Stomach (tissue), 4 donors: ENCODE measurements around the gene FBRSL1.

Source experiments
- EP300 ChIP-seq: sonication (generic); formaldehyde crosslinking; IDR thresholded peaks from one replicate; pipeline ENCODE4 v1.6.1; 2017; ENCODE audit warnings: antibody characterized with exemption
- POLR2A ChIP-seq, 4 donors: fragments of 450-650 bp; IDR thresholded peaks; one replicate each; pipeline ENCODE4 v1.6.1; 2016; ENCODE audit warnings: antibody characterized with exemption in 4 of 4, control low read depth in 2 of 4, mild to moderate bottlenecking in 1 of 4, moderate library complexity in 1 of 4
- POLR2AphosphoS5 ChIP-seq, 3 donors: sonication (generic); formaldehyde crosslinking; IDR thresholded peaks; one replicate each; pipeline ENCODE4 v1.6.1; 2016; ENCODE audit warnings: antibody characterized with exemption in 3 of 3
- TF ChIP-seq, protein P1 (sequence below), 7 experiments: fragments of 450-650 bp in 4 of 7; fragments of 200-600 bp in 3 of 7; sonication (generic) in 3 of 7; IDR thresholded peaks; one replicate each; pipeline ENCODE4 v1.5.1; 2016 to 2019; ENCODE audit warnings: antibody characterized with exemption in 7 of 7, control low read depth in 2 of 7, mild to moderate bottlenecking in 1 of 7

DNA sequence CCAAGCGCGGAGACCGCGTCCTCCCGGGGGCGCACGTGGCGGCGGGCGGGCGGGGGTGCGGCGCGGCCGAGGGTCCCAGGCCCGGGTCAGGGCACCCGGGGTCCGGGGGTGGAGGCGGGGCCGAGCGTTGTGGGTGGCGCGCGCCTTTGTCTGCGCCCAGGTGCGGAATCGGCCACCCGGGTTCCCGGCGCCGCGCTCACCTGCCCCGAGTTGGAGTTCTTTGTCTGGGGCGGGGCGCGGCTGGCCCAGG, 70.3 kb downstream of the FBRSL1 start:
- TF ChIP-seq POLR2A (IDR thresholded peaks at IDR 0.05) (no peak), POLR2AphosphoS5 (IDR thresholded peaks at IDR 0.05) (no peak), EP300 (no peak)
- TF ChIP-seq, protein P1, sequence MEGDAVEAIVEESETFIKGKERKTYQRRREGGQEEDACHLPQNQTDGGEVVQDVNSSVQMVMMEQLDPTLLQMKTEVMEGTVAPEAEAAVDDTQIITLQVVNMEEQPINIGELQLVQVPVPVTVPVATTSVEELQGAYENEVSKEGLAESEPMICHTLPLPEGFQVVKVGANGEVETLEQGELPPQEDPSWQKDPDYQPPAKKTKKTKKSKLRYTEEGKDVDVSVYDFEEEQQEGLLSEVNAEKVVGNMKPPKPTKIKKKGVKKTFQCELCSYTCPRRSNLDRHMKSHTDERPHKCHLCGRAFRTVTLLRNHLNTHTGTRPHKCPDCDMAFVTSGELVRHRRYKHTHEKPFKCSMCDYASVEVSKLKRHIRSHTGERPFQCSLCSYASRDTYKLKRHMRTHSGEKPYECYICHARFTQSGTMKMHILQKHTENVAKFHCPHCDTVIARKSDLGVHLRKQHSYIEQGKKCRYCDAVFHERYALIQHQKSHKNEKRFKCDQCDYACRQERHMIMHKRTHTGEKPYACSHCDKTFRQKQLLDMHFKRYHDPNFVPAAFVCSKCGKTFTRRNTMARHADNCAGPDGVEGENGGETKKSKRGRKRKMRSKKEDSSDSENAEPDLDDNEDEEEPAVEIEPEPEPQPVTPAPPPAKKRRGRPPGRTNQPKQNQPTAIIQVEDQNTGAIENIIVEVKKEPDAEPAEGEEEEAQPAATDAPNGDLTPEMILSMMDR (IDR thresholded peaks at IDR 0.05), result no peak
